Esophagus muscularis mucosa (tissue), 4 donors: ENCODE measurements around the gene GATA6. TPM values are rescaled to one million over a fixed set of nuclear protein-coding genes. Genes with fewer than 3 reads are reported as not detected.

Source experiments
- DNase-seq: peaks from one replicate; pipeline ENCODE4 v3.0.0-alpha.2; 2017; ENCODE audit errors: extremely low spot score
- H3K27ac ChIP-seq, 4 donors: fragments of 200-600 bp; sonication (generic); replicated peaks in 1 of 4; 1 replicate in 3 of 4; 2 replicates in 1 of 4; pipeline ENCODE4 v1.5.1; 2016 to 2019; ENCODE audit warnings: mild to moderate bottlenecking in 1 of 4
- H3K27me3 ChIP-seq, 4 donors: fragments of 200-600 bp; sonication (generic); one replicate each; pipeline versions ENCODE4 v1.5.1 to v1.6.0; 2016 to 2019
- H3K36me3 ChIP-seq, 4 donors: fragments of 200-600 bp; sonication (generic); one replicate each; pipeline ENCODE4 v1.5.1; 2016 to 2019
- H3K4me1 ChIP-seq, 4 donors: fragments of 200-600 bp; sonication (generic); one replicate each; pipeline ENCODE4 v1.5.1; 2016 to 2019
- H3K4me3 ChIP-seq, 4 donors: fragments of 200-600 bp; sonication (generic); 1 replicate in 2 of 4; 2 replicates in 2 of 4; pipeline ENCODE4 v1.5.1; 2016 to 2019; ENCODE audit warnings: mild to moderate bottlenecking in 4 of 4, moderate library complexity in 1 of 4
- H3K9me3 ChIP-seq, 4 donors: fragments of 200-600 bp; sonication (generic); 1 replicate in 3 of 4; 2 replicates in 1 of 4; pipeline ENCODE4 v1.5.1; 2016 to 2019
- EP300 ChIP-seq: sonication (generic); formaldehyde crosslinking; IDR thresholded peaks from one replicate; pipeline ENCODE4 v1.6.1; 2017; ENCODE audit warnings: antibody characterized with exemption
- POLR2A ChIP-seq: fragments of 450-650 bp; IDR thresholded peaks from one replicate; pipeline ENCODE4 v1.6.1; 2017; ENCODE audit warnings: antibody characterized with exemption, moderate library complexity, mild to moderate bottlenecking, low read depth
- POLR2AphosphoS5 ChIP-seq, 2 donors: sonication (generic); formaldehyde crosslinking; IDR thresholded peaks; one replicate each; pipeline ENCODE4 v1.6.1; 2017; ENCODE audit warnings: antibody characterized with exemption in 2 of 2
- WGBS: methylation state at CpG from one replicate; pipeline ENCODE4 v1.1.5; 2018; 5-methylcytosine and 5-hydroxymethylcytosine counted together
- intact Hi-C: fragments of 100-400 bp; cut with DNase I; formaldehyde crosslinking; loops from one replicate; pipeline ENCODE4 v1.15.1; 2023
- total RNA-seq, 4 donors: library from RNA; depleted of rRNA; stranded (reverse); fragments of >200 nt; gene quantifications; one replicate each; pipeline versions ENCODE4 v1.1.0 to v1.2.1, GENCODE V29; 2016
- TF ChIP-seq, protein P1 (sequence below), 3 experiments: fragments of 200-600 bp in 2 of 3; fragments of 450-650 bp in 1 of 3; sonication (generic) in 2 of 3; IDR thresholded peaks; one replicate each; pipeline ENCODE4 v1.5.1; 2017 to 2019; ENCODE audit warnings: antibody characterized with exemption in 3 of 3, mild to moderate bottlenecking in 2 of 3, moderate library complexity in 1 of 3

The GATA6 gene
- total RNA-seq, 4 donors from 2014 or later, result 6.6 to 35.5 (median 12.5) TPM

DNA sequence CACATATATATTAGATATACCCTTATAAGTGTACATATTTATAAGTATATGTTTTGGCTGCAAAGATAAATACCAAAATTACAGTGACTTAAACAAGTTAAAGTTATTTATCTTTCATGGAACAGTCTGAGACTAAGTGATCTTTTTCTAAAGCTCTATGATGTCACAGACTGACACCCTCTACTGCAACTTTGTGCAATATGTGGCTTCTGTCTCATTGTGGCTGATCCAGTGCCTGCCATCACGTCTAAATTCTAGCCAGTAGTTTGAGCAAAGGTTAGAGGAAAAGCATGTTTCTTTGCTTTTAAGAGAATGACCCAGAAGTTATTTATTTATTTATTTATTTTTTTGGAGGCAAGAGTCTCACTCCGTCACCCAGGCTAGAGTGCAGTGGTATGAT, 13.8 kb upstream of the GATA6 start:
- 80% methylated on average over 2 of the region's 2 CpGs for WGBS
- no peak for TF ChIP-seq POLR2AphosphoS5 (IDR thresholded peaks at IDR 0.05)
- TF ChIP-seq, protein P1, sequence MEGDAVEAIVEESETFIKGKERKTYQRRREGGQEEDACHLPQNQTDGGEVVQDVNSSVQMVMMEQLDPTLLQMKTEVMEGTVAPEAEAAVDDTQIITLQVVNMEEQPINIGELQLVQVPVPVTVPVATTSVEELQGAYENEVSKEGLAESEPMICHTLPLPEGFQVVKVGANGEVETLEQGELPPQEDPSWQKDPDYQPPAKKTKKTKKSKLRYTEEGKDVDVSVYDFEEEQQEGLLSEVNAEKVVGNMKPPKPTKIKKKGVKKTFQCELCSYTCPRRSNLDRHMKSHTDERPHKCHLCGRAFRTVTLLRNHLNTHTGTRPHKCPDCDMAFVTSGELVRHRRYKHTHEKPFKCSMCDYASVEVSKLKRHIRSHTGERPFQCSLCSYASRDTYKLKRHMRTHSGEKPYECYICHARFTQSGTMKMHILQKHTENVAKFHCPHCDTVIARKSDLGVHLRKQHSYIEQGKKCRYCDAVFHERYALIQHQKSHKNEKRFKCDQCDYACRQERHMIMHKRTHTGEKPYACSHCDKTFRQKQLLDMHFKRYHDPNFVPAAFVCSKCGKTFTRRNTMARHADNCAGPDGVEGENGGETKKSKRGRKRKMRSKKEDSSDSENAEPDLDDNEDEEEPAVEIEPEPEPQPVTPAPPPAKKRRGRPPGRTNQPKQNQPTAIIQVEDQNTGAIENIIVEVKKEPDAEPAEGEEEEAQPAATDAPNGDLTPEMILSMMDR (IDR thresholded peaks at IDR 0.05), result no peak
- TF ChIP-seq EP300, result no peak
- TF ChIP-seq POLR2A, result no peak
- DNase-seq, result no peak
- no peaks in the 10 kb centered on the region for H3K36me3 ChIP-seq
- H3K4me3 ChIP-seq, result no peak overlapping the region
- H3K4me1 ChIP-seq, result no peaks in the 10 kb centered on the region
- no peak overlapping the region for H3K27ac ChIP-seq
- intact Hi-C loops, result no loop called here
- H3K9me3 ChIP-seq, result no peaks in the 10 kb centered on the region
- H3K27me3 ChIP-seq, result peaks cover 0 to 50% (median 0%) of the 10 kb centered on the region in 4 donors

DNA sequence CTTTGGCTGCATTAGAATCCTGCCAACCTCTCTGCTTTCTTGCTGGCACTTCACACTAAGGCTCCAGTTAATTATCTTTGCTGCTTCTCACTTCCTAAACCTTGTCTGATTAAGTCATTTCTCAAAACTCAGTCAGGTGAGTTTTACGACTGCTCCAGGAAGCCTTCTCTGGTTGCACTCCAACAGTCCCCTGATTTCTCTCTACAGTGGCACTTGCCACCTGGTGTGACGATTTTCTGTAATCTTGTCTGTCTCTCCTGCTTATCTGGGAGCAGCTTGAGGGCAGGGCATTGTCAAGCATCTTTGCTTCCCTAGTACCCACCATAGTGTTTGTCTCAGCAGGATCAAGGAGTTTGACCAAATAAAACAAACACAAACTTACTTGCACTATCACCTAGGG, 10.4 kb upstream of the GATA6 start:
- Histone ChIP-seq H3K9me3 (no peaks in the 10 kb centered on the region), H3K4me1 (peaks cover 0 to 3% (median 0%) of the 10 kb centered on the region in 4 donors), H3K27ac (no peak overlapping the region), H3K36me3 (no peaks in the 10 kb centered on the region), H3K4me3 (no peak overlapping the region), H3K27me3 (peaks cover 0 to 56% (median 5%) of the 10 kb centered on the region in 4 donors)
- no peak for TF ChIP-seq POLR2A
- no peak for TF ChIP-seq EP300
- TF ChIP-seq, protein P1 (IDR thresholded peaks at IDR 0.05), result no peak
- TF ChIP-seq POLR2AphosphoS5 (IDR thresholded peaks at IDR 0.05), result no peak
- 89% methylated on average over 2 of the region's 2 CpGs for WGBS
- intact Hi-C loops, result no loop called here
- DNase-seq, result no peak

DNA sequence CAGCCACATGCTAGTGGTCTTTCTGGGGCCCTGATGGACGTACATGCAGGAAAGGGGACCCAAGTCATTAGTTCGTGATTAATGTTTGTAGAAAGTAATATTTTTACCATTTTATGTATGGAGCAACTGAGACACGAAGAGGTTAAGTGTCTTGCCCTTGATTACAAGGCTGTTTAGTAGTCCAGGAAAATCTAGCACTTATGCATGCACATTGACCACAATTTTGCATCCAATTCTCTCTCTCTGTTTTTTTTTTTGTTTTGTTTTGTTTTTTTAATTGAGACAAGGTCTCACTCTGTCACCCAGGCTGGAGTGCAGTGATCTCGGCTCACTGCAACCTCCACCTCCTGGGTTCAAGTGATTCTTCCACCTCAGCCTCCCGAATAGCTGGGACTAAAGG, 8.3 kb upstream of the GATA6 start:
- WGBS, result 86% methylated on average over 5 of the region's 5 CpGs

GRCh38 chr18:22163416-22164161, 5.8 kb upstream of the GATA6 start:
- 73% methylated on average over 8 of the region's 8 CpGs for WGBS
- TF ChIP-seq POLR2A (no peak), POLR2AphosphoS5 (IDR thresholded peaks at IDR 0.05) (no peak), EP300 (no peak)
- TF ChIP-seq, protein P1 (IDR thresholded peaks at IDR 0.05), result no peak
- H3K36me3 ChIP-seq, result no peaks in the 10 kb centered on the region
- no peak for DNase-seq
- intact Hi-C loops, result loop anchor here (10.0 kb wide), 1 partner anchor 211 kb away; no protein-coding TSS in a partner anchor
- H3K9me3 ChIP-seq, result no peaks in the 10 kb centered on the region
- H3K27me3 ChIP-seq, result peaks cover 0 to 82% (median 48%) of the 10 kb centered on the region in 4 donors
- H3K4me1 ChIP-seq, result peaks cover 9 to 41% (median 32%) of the 10 kb centered on the region in 4 donors
- no peak overlapping the region for H3K27ac ChIP-seq
- no peak overlapping the region for H3K4me3 ChIP-seq

More for the DNA sequence above, 8.3 kb upstream of the GATA6 start:
- H3K4me3 ChIP-seq, result no peak overlapping the region
- TF ChIP-seq POLR2AphosphoS5 (IDR thresholded peaks at IDR 0.05) (no peak), POLR2A (no peak), EP300 (no peak)
- TF ChIP-seq, protein P1 (IDR thresholded peaks at IDR 0.05), result no peak
- no peak overlapping the region for H3K27ac ChIP-seq
- DNase-seq, result no peak
- intact Hi-C loops, result loop anchor here (10.0 kb wide), 1 partner anchor 214 kb away; no protein-coding TSS in a partner anchor
- no peaks in the 10 kb centered on the region for H3K9me3 ChIP-seq
- H3K4me1 ChIP-seq, result peaks cover 7 to 16% (median 14%) of the 10 kb centered on the region in 4 donors
- no peaks in the 10 kb centered on the region for H3K36me3 ChIP-seq
- H3K27me3 ChIP-seq, result peaks cover 0 to 63% (median 23%) of the 10 kb centered on the region in 4 donors
